HepG2 (cell line): ENCODE measurements around the gene TANGO6. TPM values are rescaled to one million over a fixed set of nuclear protein-coding genes. Genes with fewer than 3 reads are reported as not detected.
A peak's percentile ranks its signal among the peaks of the same experiment; 100 is the strongest.

Source experiments
- ATF7 ChIP-seq, 2 experiments: fragments of 450-650 bp in 1 of 2; sonication (generic) in 1 of 2; formaldehyde crosslinking in 1 of 2; IDR thresholded peaks; 2 replicates each; pipeline versions ENCODE4 v1.4.0 to v1.6.1; 2016 to 2020; ENCODE audit warnings: antibody characterized with exemption in 1 of 2, mild to moderate bottlenecking in 1 of 2, missing genetic modification reagents in 1 of 2
- IRF2 ChIP-seq: IDR thresholded peaks from 2 replicates; pipeline ENCODE4 v1.6.1; 2018; ENCODE audit warnings: missing genetic modification reagents, missing compliant biosample characterization
- NR2F6 ChIP-seq, 2 experiments: IDR thresholded peaks; 2 replicates each; pipeline ENCODE4 v1.6.1; 2016; ENCODE audit warnings: antibody characterized with exemption in 1 of 2, mild to moderate bottlenecking in 1 of 2
- PHF20 ChIP-seq: sonication (generic); formaldehyde crosslinking; IDR thresholded peaks from 2 replicates; pipeline ENCODE4 v1.5.0; 2020; ENCODE audit warnings: mild to moderate bottlenecking, missing genetic modification reagents
- RBAK ChIP-seq: sonication (generic); formaldehyde crosslinking; IDR thresholded peaks from 2 replicates; pipeline ENCODE4 v1.5.1; 2020; ENCODE audit warnings: mild to moderate bottlenecking, missing genetic modification reagents
- REXO4 ChIP-seq: sonication (generic); formaldehyde crosslinking; IDR thresholded peaks from 2 replicates; pipeline ENCODE4 v1.8.0; 2022; ENCODE audit warnings: missing genetic modification reagents, mild to moderate bottlenecking, borderline replicate concordance
- SP140L ChIP-seq: sonication (generic); formaldehyde crosslinking; IDR thresholded peaks from 2 replicates; pipeline ENCODE4 v1.4.0; 2020; ENCODE audit warnings: missing genetic modification reagents, borderline replicate concordance
- YY1 ChIP-seq: IDR thresholded peaks from 2 replicates; pipeline ENCODE4 v1.6.1; 2011; ENCODE audit warnings: low read length, low read depth, moderate library complexity, mild to moderate bottlenecking; ENCODE audit not compliant: insufficient read depth, insufficient replicate concordance
- ZBTB1 ChIP-seq: sonication (generic); formaldehyde crosslinking; IDR thresholded peaks from 2 replicates; pipeline ENCODE4 v1.4.0; 2020; ENCODE audit warnings: missing genetic modification reagents, borderline replicate concordance
- ZFP36 ChIP-seq: fragments of 150-350 bp; IDR thresholded peaks from 2 replicates; pipeline ENCODE4 v1.6.1; 2018; ENCODE audit warnings: borderline replicate concordance, low read length, low read depth; ENCODE audit not compliant: partially characterized antibody
- ZNF143 ChIP-seq: sonication (generic); formaldehyde crosslinking; IDR thresholded peaks from 2 replicates; pipeline ENCODE4 v1.4.0; 2020; ENCODE audit warnings: missing genetic modification reagents
- ZNF260 ChIP-seq: sonication (generic); formaldehyde crosslinking; IDR thresholded peaks from 2 replicates; pipeline ENCODE4 v1.4.0; 2020; ENCODE audit warnings: missing genetic modification reagents, low read depth, mild to moderate bottlenecking, borderline replicate concordance
- ZNF263 ChIP-seq: sonication (generic); formaldehyde crosslinking; IDR thresholded peaks from 2 replicates; pipeline ENCODE4 v1.4.0; 2020; ENCODE audit warnings: missing genetic modification reagents
- ZNF552 ChIP-seq: sonication (generic); formaldehyde crosslinking; IDR thresholded peaks from 2 replicates; pipeline ENCODE4 v1.9.0; 2022; ENCODE audit warnings: missing genetic modification reagents, mild to moderate bottlenecking, borderline replicate concordance
- ZNF713 ChIP-seq: sonication (generic); formaldehyde crosslinking; IDR thresholded peaks from 2 replicates; pipeline ENCODE4 v1.4.0; 2020; ENCODE audit warnings: mild to moderate bottlenecking, missing genetic modification reagents
- ZNF746 ChIP-seq: sonication (generic); formaldehyde crosslinking; IDR thresholded peaks from 2 replicates; pipeline ENCODE4 v1.8.0; 2022; ENCODE audit warnings: mild to moderate bottlenecking, missing genetic modification reagents
- ZNF780A ChIP-seq: sonication (generic); formaldehyde crosslinking; IDR thresholded peaks from 2 replicates; pipeline ENCODE4 v1.8.0; 2022; ENCODE audit warnings: mild to moderate bottlenecking, missing genetic modification reagents, moderate library complexity
- ZNF891 ChIP-seq: sonication (generic); formaldehyde crosslinking; IDR thresholded peaks from 2 replicates; pipeline ENCODE4 v1.5.0; 2020; ENCODE audit warnings: mild to moderate bottlenecking, missing genetic modification reagents
- polyA plus RNA-seq, 8 experiments: library from polyadenylated mRNA; depleted of rRNA in 3 of 8; stranded (reverse) in 7 of 8; unstranded in 1 of 8; fragments of >200 nt; fragmentation: Illumina TruSeq in 4 of 8; extraction: Trizol in 4 of 8; gene quantifications; 2 replicates each; pipeline versions ENCODE4 v1.2.1 to v1.2.3, GENCODE V29; 2011 to 2016; ENCODE audit warnings: low read depth in 4 of 8, missing spikeins in 1 of 8, mixed read lengths in 1 of 8; ENCODE audit not compliant: insufficient read depth in 1 of 8
- total RNA-seq, 5 experiments: library from RNA; depleted of rRNA; stranded (reverse); fragments of >200 nt; fragmentation: Illumina TruSeq; extraction: Trizol; gene quantifications; 2 replicates each; pipeline ENCODE4 v1.2.3, GENCODE V29; 2016; ENCODE audit warnings: low read depth in 1 of 5
- TF ChIP-seq, protein P1 (sequence below): sonication (generic); formaldehyde crosslinking; IDR thresholded peaks from 2 replicates; pipeline ENCODE4 v1.8.1; 2023; ENCODE audit warnings: mild to moderate bottlenecking, missing genetic modification reagents, borderline replicate concordance
- TF ChIP-seq, protein P2 (sequence below): IDR thresholded peaks from 2 replicates; pipeline ENCODE4 v1.6.1; 2016; ENCODE audit warnings: low read depth, borderline replicate concordance
- TF ChIP-seq, protein P3 (sequence below): sonication (generic); formaldehyde crosslinking; IDR thresholded peaks from 2 replicates; pipeline ENCODE4 v1.8.1; 2022; ENCODE audit warnings: low read depth, mild to moderate bottlenecking, missing genetic modification reagents
- TF ChIP-seq, protein P4 (sequence below): sonication (generic); formaldehyde crosslinking; IDR thresholded peaks from 2 replicates; pipeline ENCODE4 v1.5.0; 2020; ENCODE audit warnings: missing genetic modification reagents
- TF ChIP-seq, protein P5 (sequence below): sonication (generic); formaldehyde crosslinking; IDR thresholded peaks from 2 replicates; pipeline ENCODE4 v1.4.0; 2020; ENCODE audit warnings: missing genetic modification reagents, low read depth, mild to moderate bottlenecking, borderline replicate concordance

The TANGO6 gene
- total and polyA plus RNA-seq, 2 of the 13 experiments (the other 11 are each of a cell fraction or from before 2014, with no cell fraction given) = 7.2 to 13.3 TPM

DNA sequence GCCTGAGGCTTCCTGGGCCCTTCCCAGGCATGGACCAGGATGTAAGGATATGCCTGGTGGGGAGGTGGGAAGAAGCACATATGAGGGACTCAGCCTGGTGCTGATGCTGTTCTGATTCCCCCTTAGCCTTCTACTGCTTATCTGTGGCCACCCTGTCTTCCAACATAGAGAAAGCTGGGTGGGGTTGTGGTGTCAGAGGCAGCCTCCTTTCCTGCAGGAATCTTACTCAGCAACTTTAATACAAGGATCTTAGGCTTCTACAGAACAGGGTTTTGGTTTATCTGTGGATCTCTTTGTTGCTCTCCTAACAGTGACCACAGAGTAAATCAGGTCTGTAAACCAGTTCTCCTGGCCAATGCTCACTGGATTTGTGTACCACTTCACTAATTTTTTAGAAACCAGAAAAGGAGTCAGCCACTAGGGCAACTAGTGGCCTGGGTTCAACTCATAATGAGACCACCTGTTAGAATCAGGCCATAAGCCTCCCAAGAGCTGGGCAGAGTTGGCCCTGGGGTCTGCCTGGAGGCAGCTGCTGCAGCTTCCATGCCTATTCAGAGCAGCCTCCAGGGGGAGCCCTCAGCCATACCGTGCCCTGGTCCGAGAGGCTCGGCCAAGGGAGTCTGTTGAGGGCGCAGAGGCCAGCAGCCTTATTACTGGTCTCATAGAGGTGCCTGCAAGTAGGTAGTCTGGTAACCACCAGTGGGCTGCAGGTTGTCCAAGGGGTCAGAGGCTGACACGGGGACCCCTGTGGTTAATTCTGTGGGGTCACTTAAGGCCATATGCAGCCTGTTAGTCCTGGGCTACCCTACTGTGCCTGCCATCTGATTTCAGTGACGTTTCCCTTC, 269.2 kb downstream of the TANGO6 start (continued):
- TF ChIP-seq ATF7 (IDR thresholded peaks at IDR 0.05) (no peak), ATF7 (CRISPR knock-in tag; IDR thresholded peaks at IDR 0.05) (no peak), ZNF143 (no peak), RBAK (CRISPR knock-in tag) (no peak), YY1 (peak; percentile 36), PHF20 (CRISPR knock-in tag) (no peak), ZNF891 (CRISPR knock-in tag) (no peak), ZNF263 (CRISPR knock-in tag) (no peak), NR2F6 (IDR thresholded peaks at IDR 0.05) (no peak), NR2F6 (CRISPR knock-in tag; IDR thresholded peaks at IDR 0.05) (no peak), ZNF260 (CRISPR knock-in tag) (no peak), ZNF713 (CRISPR knock-in tag) (no peak), ZFP36 (peak; percentile 28), ZNF746 (CRISPR knock-in tag) (no peak), ZNF552 (CRISPR knock-in tag) (no peak), SP140L (no peak), REXO4 (CRISPR knock-in tag) (no peak), IRF2 (CRISPR knock-in tag) (no peak), ZNF780A (CRISPR knock-in tag) (no peak), ZBTB1 (no peak)
- TF ChIP-seq, protein P1, sequence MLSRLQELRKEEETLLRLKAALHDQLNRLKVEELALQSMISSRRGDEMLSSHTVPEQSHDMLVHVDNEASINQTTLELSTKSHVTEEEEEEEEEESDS = no peak
- TF ChIP-seq, protein P2, sequence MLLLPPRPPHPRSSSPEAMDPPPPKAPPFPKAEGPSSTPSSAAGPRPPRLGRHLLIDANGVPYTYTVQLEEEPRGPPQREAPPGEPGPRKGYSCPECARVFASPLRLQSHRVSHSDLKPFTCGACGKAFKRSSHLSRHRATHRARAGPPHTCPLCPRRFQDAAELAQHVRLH (CRISPR knock-in tag) = peak; percentile 40; the same call in 1 of the 2 replicates
- TF ChIP-seq, protein P3, sequence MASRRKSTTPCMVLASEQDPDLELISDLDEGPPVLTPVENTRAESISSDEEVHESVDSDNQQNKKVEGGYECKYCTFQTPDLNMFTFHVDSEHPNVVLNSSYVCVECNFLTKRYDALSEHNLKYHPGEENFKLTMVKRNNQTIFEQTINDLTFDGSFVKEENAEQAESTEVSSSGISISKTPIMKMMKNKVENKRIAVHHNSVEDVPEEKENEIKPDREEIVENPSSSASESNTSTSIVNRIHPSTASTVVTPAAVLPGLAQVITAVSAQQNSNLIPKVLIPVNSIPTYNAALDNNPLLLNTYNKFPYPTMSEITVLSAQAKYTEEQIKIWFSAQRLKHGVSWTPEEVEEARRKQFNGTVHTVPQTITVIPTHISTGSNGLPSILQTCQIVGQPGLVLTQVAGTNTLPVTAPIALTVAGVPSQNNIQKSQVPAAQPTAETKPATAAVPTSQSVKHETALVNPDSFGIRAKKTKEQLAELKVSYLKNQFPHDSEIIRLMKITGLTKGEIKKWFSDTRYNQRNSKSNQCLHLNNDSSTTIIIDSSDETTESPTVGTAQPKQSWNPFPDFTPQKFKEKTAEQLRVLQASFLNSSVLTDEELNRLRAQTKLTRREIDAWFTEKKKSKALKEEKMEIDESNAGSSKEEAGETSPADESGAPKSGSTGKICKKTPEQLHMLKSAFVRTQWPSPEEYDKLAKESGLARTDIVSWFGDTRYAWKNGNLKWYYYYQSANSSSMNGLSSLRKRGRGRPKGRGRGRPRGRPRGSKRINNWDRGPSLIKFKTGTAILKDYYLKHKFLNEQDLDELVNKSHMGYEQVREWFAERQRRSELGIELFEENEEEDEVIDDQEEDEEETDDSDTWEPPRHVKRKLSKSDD (CRISPR knock-in tag) = no peak
- TF ChIP-seq, protein P4, sequence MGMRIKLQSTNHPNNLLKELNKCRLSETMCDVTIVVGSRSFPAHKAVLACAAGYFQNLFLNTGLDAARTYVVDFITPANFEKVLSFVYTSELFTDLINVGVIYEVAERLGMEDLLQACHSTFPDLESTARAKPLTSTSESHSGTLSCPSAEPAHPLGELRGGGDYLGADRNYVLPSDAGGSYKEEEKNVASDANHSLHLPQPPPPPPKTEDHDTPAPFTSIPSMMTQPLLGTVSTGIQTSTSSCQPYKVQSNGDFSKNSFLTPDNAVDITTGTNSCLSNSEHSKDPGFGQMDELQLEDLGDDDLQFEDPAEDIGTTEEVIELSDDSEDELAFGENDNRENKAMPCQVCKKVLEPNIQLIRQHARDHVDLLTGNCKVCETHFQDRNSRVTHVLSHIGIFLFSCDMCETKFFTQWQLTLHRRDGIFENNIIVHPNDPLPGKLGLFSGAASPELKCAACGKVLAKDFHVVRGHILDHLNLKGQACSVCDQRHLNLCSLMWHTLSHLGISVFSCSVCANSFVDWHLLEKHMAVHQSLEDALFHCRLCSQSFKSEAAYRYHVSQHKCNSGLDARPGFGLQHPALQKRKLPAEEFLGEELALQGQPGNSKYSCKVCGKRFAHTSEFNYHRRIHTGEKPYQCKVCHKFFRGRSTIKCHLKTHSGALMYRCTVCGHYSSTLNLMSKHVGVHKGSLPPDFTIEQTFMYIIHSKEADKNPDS (CRISPR knock-in tag) = no peak
- TF ChIP-seq, protein P5, sequence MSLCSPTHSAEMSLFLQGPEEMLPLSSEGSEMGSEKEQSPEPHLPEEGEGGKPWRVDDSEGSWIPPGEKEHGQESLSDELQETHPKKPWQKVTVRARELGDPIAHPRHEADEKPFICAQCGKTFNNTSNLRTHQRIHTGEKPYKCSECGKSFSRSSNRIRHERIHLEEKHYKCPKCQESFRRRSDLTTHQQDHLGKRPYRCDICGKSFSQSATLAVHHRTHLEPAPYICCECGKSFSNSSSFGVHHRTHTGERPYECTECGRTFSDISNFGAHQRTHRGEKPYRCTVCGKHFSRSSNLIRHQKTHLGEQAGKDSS = no peak
